ENCODE measurements around the gene HSD3B7. TPM values are rescaled to one million over a fixed set of nuclear protein-coding genes. Genes with fewer than 3 reads are reported as not detected.

Gene HSD3B7
- total and polyA plus RNA-seq, 7 donors, result 9.0 to 36.1 (median 15.5) TPM

DNA sequence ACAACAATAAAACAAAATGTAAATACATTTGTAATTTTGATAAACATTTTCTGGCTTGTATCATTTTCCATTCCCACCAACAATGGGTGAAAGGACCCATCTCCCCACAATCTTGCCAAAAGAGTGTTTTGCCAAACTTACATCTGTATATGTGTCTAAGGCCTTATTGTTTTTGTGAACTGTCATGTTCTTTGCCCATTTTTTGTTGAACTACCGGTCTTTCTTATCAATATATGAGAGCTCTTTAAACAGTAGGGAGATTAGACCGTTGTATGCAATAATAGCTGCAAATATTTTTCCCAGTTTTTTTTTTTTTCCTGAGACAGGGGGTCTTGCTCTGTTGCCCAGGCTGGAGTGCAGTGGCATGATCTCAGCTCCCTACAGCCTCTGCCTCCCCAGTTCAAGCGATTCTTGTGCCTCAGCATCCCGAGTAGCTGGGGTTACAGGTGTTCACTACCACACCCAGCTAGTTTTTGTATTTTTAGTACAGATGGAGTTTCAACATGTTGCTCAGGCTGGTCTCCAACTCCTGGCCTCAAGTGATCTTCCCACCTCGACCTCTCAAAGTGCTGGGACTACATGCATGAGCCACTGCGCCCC lies 38.7 kb downstream of the HSD3B7 start:
- H3K9me3 ChIP-seq, result no peaks in the 10 kb centered on the region
- no peaks in the 10 kb centered on the region for H3K4me1 ChIP-seq
- intact Hi-C loops (cut with DNase I), result no loop called here
- H3K36me3 ChIP-seq, result no peaks in the 10 kb centered on the region
- no peak for DNase-seq
- no peaks in the 10 kb centered on the region for H3K27me3 ChIP-seq
- no peak overlapping the region for H3K27ac ChIP-seq
- H3K4me3 ChIP-seq, result no peak overlapping the region
- TF ChIP-seq EP300 (IDR thresholded peaks at IDR 0.05) (no peak), POLR2AphosphoS5 (IDR thresholded peaks at IDR 0.05) (no peak), POLR2A (IDR thresholded peaks at IDR 0.05) (no peak)
- TF ChIP-seq, protein P1, sequence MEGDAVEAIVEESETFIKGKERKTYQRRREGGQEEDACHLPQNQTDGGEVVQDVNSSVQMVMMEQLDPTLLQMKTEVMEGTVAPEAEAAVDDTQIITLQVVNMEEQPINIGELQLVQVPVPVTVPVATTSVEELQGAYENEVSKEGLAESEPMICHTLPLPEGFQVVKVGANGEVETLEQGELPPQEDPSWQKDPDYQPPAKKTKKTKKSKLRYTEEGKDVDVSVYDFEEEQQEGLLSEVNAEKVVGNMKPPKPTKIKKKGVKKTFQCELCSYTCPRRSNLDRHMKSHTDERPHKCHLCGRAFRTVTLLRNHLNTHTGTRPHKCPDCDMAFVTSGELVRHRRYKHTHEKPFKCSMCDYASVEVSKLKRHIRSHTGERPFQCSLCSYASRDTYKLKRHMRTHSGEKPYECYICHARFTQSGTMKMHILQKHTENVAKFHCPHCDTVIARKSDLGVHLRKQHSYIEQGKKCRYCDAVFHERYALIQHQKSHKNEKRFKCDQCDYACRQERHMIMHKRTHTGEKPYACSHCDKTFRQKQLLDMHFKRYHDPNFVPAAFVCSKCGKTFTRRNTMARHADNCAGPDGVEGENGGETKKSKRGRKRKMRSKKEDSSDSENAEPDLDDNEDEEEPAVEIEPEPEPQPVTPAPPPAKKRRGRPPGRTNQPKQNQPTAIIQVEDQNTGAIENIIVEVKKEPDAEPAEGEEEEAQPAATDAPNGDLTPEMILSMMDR (IDR thresholded peaks at IDR 0.05), result no peak
- WGBS, 2 donors, result 69 to 85% methylated on average over 6 of the region's 6 CpGs

DNA sequence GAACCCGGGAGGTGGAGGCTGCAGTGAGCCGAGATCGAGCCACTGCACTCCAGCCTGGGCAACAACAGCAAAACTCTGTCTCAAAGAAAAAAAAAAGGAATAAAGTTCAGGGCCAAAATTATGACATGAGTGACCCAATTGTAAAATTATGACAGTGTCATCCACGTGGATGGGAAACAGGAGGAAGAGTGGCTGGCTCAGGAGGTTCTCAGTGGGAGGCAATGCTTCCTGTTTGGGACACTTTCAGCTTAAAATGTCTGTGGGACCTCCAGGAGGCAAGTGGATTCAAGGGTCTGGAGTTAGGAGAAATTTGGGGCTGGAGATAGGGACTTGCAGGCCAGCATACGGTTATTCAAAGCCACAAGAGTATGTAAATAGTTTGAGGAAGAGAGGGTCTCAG lies 40.3 kb downstream of the HSD3B7 start:
- intact Hi-C loops (cut with DNase I), result no loop called here
- no peak overlapping the region for H3K27ac ChIP-seq
- WGBS, 2 donors, result 84 to 85% methylated on average over 5 of the region's 5 CpGs

DNA sequence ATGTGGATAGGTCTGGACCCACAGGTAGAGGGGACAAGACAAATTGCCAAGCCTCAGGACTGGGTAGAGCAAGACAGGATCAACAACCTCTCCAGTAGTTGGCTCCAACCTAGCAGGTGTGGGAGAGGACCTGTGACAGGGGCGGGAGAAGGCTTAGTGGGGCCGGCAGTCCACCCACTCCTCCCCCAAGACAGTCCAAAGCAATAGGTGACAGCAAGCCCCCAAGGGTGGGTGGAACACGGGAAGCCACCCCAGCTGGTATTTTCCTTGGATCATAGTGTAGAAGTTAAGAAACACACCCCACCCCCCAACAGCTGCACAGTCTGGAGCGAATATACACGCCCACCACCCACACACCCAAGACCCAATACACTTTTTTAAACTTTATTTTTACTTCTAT lies 44.3 kb downstream of the HSD3B7 start:
- Histone ChIP-seq H3K27ac (no peak overlapping the region), H3K9me3 (no peaks in the 10 kb centered on the region), H3K4me3 (no peak overlapping the region), H3K27me3 (no peaks in the 10 kb centered on the region), H3K36me3 (no peaks in the 10 kb centered on the region), H3K4me1 (peaks cover 0 to 12% (median 9%) of the 10 kb centered on the region in 4 donors)
- WGBS, 2 donors, result 92% methylated on average over 5 of the region's 5 CpGs
- DNase-seq, result no peak
- TF ChIP-seq, protein P1 (IDR thresholded peaks at IDR 0.05), result no peak
- TF ChIP-seq POLR2AphosphoS5 (IDR thresholded peaks at IDR 0.05) (no peak), POLR2A (IDR thresholded peaks at IDR 0.05) (no peak), EP300 (IDR thresholded peaks at IDR 0.05) (no peak)
- intact Hi-C loops (cut with DNase I), result no loop called here

More for the DNA sequence above, 40.3 kb downstream of the HSD3B7 start:
- Histone ChIP-seq H3K4me3 (no peak overlapping the region), H3K27me3 (no peaks in the 10 kb centered on the region), H3K9me3 (no peaks in the 10 kb centered on the region), H3K4me1 (no peaks in the 10 kb centered on the region), H3K36me3 (no peaks in the 10 kb centered on the region)
- DNase-seq, result no peak
- TF ChIP-seq EP300 (IDR thresholded peaks at IDR 0.05) (no peak), POLR2AphosphoS5 (IDR thresholded peaks at IDR 0.05) (peak in 1 of 4 donors; percentile 34)

DNA sequence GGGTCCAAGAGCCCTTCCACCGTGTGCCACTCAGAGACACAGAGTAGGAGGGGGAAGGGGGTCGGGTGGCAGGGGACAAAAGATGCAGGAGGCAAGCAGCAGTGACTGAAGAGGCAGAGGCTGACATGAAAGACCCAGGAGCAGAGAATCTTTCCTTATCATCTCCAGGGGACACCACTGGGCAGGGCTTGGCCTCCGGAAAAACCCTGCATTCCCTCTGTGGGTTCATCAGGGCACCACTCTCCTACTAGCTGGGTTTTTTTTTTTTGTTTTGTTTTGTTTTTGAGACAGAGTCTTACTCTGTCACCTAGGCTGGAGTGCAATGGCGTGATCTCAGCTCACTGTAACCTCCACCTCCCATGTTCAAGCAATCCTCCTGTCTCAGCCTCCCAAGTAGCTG lies 46.3 kb downstream of the HSD3B7 start:
- Histone ChIP-seq H3K4me1 (peaks cover 0 to 28% (median 18%) of the 10 kb centered on the region in 4 donors), H3K27me3 (no peaks in the 10 kb centered on the region), H3K4me3 (no peak overlapping the region), H3K9me3 (no peaks in the 10 kb centered on the region), H3K36me3 (peaks cover 0 to 17% (median 4%) of the 10 kb centered on the region in 4 donors), H3K27ac (no peak overlapping the region)
- 89 to 91% methylated on average over 4 of the region's 4 CpGs for WGBS, 2 donors
- no peak for DNase-seq
- intact Hi-C loops (cut with DNase I), result no loop called here
- TF ChIP-seq POLR2AphosphoS5 (IDR thresholded peaks at IDR 0.05), result no peak
- TF ChIP-seq EP300 (IDR thresholded peaks at IDR 0.05), result no peak
- TF ChIP-seq POLR2A (IDR thresholded peaks at IDR 0.05), result no peak
- TF ChIP-seq, protein P1 (IDR thresholded peaks at IDR 0.05), result no peak

DNA sequence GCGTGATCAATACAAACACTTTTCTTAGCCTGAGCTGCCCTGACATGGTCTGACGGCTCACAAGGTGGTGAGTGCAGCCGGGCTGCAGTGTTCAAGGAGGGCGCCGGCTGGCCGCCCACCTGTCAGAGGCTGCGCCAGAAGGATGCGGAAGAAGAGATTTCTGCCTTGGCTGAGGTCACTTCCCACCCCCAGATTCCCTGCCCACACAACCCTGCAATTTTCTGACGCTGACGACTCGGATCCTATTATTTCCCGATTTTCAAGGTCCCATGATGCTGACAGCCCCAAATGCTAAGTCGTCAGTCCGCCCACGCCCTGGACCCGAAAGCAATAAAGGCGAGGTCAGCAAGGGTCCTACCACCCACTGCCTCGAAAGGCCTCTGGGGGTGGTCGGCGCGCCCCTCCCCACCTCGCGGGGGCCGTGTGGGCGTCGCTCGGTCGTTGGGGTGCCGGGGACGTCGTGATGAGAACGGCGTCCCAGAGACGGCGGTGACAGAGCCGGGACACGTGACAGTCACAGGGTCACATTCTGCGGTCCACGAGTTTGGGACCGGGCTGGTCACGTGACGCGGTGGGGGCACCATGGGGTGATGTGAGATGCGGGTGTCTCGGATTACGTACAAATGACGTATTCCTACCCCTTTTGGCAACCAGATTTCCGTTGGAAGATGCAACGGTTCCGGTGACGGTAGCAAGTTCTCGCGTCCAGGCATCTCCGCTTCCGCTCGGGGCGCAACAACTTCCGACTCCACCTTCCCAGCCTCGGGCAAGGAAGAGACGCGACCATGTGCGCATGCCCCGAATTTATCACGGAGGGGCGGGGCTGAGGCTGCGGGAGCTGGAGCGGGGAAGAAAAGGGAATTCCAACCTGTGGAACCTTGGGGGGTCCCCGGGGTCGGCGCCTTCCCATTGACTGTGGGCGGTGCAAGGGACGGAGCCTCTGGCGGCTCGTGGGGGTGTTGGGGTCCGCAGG lies 48.0 kb downstream of the HSD3B7 start, which contains the start of gene STX4:
Gene STX4, plus strand, starts transcription at position 823 of the 973 bp plus-strand sequence. CDS start 248 bp downstream, outside the sequence.
- intact Hi-C loops (cut with DNase I), result loop anchor here (1.0 to 2.0 kb wide), 3 partner anchors 36 to 110 kb away; partner anchors contain the start of genes ZNF646 and ZNF668
- H3K4me1 ChIP-seq, result peaks cover 0 to 29% (median 18%) of the 10 kb centered on the region in 4 donors
- 1% methylated on average over 75 of the region's 75 CpGs for WGBS, 2 donors

More for the DNA sequence above, 48.0 kb downstream of the HSD3B7 start, which contains the start of gene STX4:
- Histone ChIP-seq H3K27me3 (no peaks in the 10 kb centered on the region), H3K4me3 (peak within 1 kb of the TSS; percentile 79 to 98 (median 96)), H3K36me3 (peaks cover 0 to 30% (median 9%) of the 10 kb centered on the region in 4 donors), H3K27ac (peak within 1 kb of the TSS; percentile 87 to 98 (median 94)), H3K9me3 (no peaks in the 10 kb centered on the region)
- TF ChIP-seq EP300 (IDR thresholded peaks at IDR 0.05) (peak in 2 of 4 donors; percentile 74 to 86), POLR2AphosphoS5 (IDR thresholded peaks at IDR 0.05) (peak; percentile 56 to 86 (median 76)), POLR2A (IDR thresholded peaks at IDR 0.05) (peak in 1 of 2 donors; percentile 44)
- TF ChIP-seq, protein P1 (IDR thresholded peaks at IDR 0.05), result no peak
- peak; percentile 99 for DNase-seq
